B cell (primary cell): Measurements from ENCODE around the gene THSD7B. TPM values are rescaled to one million over a fixed set of nuclear protein-coding genes. Genes with fewer than 3 reads are reported as not detected.

ENCODE experiments used
- ATAC-seq: fragments of 200-7000 bp; cut with Tn5 transposase; one replicate; pipeline ENCODE4 v1.10.0; 2021; ENCODE audit warnings: low read depth, mild to moderate bottlenecking, moderate number of reproducible peaks, moderate library complexity
- CTCF ChIA-PET: fragments of 350-600 bp; sonication (Branson Sonifier 250); formaldehyde crosslinking; loops from one replicate; lab custom pipeline; 2021; ENCODE audit warnings: antibody characterized with exemption, inconsistent platforms; lab: Charles Lee
- POLR2A ChIA-PET: fragments of 350-600 bp; sonication (Branson Sonifier 250); formaldehyde crosslinking; loops from one replicate; lab custom pipeline; 2021; ENCODE audit warnings: antibody characterized with exemption; lab: Charles Lee
- DNase-seq: peaks from one replicate; pipeline ENCODE4 v3.0.0; 2013
- H2AFZ ChIP-seq: 2 replicates; pipeline ENCODE4 v1.6.1; 2012; ENCODE audit warnings: mild to moderate bottlenecking, low read depth, low read length; ENCODE audit not compliant: insufficient read depth, poor library complexity, severe bottlenecking
- H3K27ac ChIP-seq, 2 donors: 1 replicate in 1 of 2; 2 replicates in 1 of 2; pipeline ENCODE4 v1.5.1; 2012 to 2013; ENCODE audit warnings: low read length in 2 of 2, mild to moderate bottlenecking in 2 of 2, moderate library complexity in 1 of 2
- H3K27me3 ChIP-seq, 4 experiments: fragments of 200-600 bp in 1 of 4; sonication (generic) in 1 of 4; replicated peaks in 1 of 4; 1 replicate in 2 of 4; 2 replicates in 2 of 4; pipeline versions ENCODE4 v1.6.1 to v1.7.0; 2013 to 2016; ENCODE audit warnings: low read length in 3 of 4, mild to moderate bottlenecking in 2 of 4, mixed read lengths in 1 of 4, moderate library complexity in 1 of 4; ENCODE audit not compliant: insufficient read depth in 4 of 4, control insufficient read depth in 3 of 4; ENCODE audit errors: control extremely low read depth in 1 of 4
- H3K36me3 ChIP-seq, 2 experiments: replicated peaks in 1 of 2; 1 replicate in 1 of 2; 2 replicates in 1 of 2; pipeline versions ENCODE4 v1.6.1 to v1.7.1; 2013; ENCODE audit warnings: low read length in 1 of 2; ENCODE audit not compliant: insufficient read depth in 2 of 2, control insufficient read depth in 1 of 2; ENCODE audit errors: control extremely low read depth in 1 of 2, extremely low read depth in 1 of 2
- H3K4me1 ChIP-seq, 2 donors: fragments of 200-600 bp in 1 of 2; sonication (generic) in 1 of 2; 1 replicate in 1 of 2; 2 replicates in 1 of 2; pipeline versions ENCODE4 v1.5.1 to v1.6.1; 2013 to 2017; ENCODE audit warnings: low read length in 2 of 2; ENCODE audit not compliant: control insufficient read depth in 2 of 2, insufficient read depth in 2 of 2
- H3K4me2 ChIP-seq: replicated peaks from 2 replicates; pipeline ENCODE3; 2012; ENCODE audit warnings: mild to moderate bottlenecking, low read depth, low read length; ENCODE audit not compliant: poor library complexity, severe bottlenecking
- H3K4me3 ChIP-seq, 5 experiments: fragments of 200-600 bp in 1 of 5; sonication (generic) in 1 of 5; 1 replicate in 3 of 5; 2 replicates in 2 of 5; pipeline versions ENCODE4 v1.5.1 to v1.7.0; 2011 to 2016; ENCODE audit warnings: low read length in 4 of 5, mild to moderate bottlenecking in 4 of 5, low read depth in 2 of 5, control low read depth in 1 of 5, moderate library complexity in 1 of 5; ENCODE audit not compliant: insufficient read depth in 1 of 5; ENCODE audit errors: control extremely low read depth in 1 of 5, extremely low read depth in 1 of 5
- H3K79me2 ChIP-seq: fragments of 200-600 bp; sonication (generic); one replicate; pipeline ENCODE4 v1.6.0; 2016; ENCODE audit warnings: low read length; ENCODE audit not compliant: control insufficient read depth, insufficient read depth
- H3K9ac ChIP-seq: fragments of 200-600 bp; sonication (generic); 2 replicates; pipeline ENCODE4 v1.6.1; 2017; ENCODE audit warnings: mild to moderate bottlenecking, low read length, moderate library complexity
- H3K9me3 ChIP-seq, 3 donors: one replicate each; pipeline versions ENCODE4 v1.6.1 to v1.7.1; 2013; ENCODE audit warnings: low read length in 2 of 3; ENCODE audit not compliant: control insufficient read depth in 2 of 3, insufficient read depth in 1 of 3; ENCODE audit errors: control extremely low read depth in 1 of 3
- H4K20me1 ChIP-seq: 2 replicates; pipeline ENCODE4 v1.6.0; 2012; ENCODE audit warnings: mild to moderate bottlenecking, low read length; ENCODE audit not compliant: insufficient read depth, control insufficient read depth, poor library complexity, severe bottlenecking
- H3K27ac Mint-ChIP-seq: one replicate; pipeline ENCODE4 v1.8.0; 2021; ENCODE audit warnings: mixed read lengths
- H3K27me3 Mint-ChIP-seq: one replicate; pipeline ENCODE4 v1.8.0; 2021; ENCODE audit warnings: mixed read lengths
- H3K4me1 Mint-ChIP-seq: one replicate; pipeline ENCODE4 v1.8.0; 2021; ENCODE audit warnings: mixed read lengths
- H3K4me3 Mint-ChIP-seq: one replicate; pipeline ENCODE4 v1.8.0; 2021; ENCODE audit warnings: mixed read lengths
- H3K9me3 Mint-ChIP-seq: one replicate; pipeline ENCODE4 v1.8.0; 2022; ENCODE audit warnings: mixed read lengths; ENCODE audit not compliant: insufficient read depth
- CTCF ChIP-seq: fragments of 200-600 bp; IDR thresholded peaks from one replicate; pipeline ENCODE4 v1.8.0; 2022; ENCODE audit warnings: antibody characterized with exemption, mild to moderate bottlenecking
- EZH2 ChIP-seq: IDR thresholded peaks from 2 replicates; pipeline ENCODE4 v1.6.1; 2012; ENCODE audit warnings: borderline replicate concordance, low read depth, mild to moderate bottlenecking, moderate library complexity, low read length; ENCODE audit not compliant: insufficient read depth, poor library complexity, severe bottlenecking
- WGBS: methylation state at CpG from one replicate; pipeline ENCODE4 v1.1.5; 2013; ENCODE audit warnings: missing lambda C conversion rate; ENCODE audit not compliant: insufficient coverage; 5-methylcytosine and 5-hydroxymethylcytosine counted together
- intact Hi-C: fragments of 100-400 bp; cut with micrococcal nuclease; formaldehyde crosslinking; loops from one replicate; pipeline ENCODE4 v1.10.0; 2022
- polyA plus RNA-seq: library from polyadenylated mRNA; depleted of rRNA; stranded (reverse); fragments of >200 nt; gene quantifications from 2 replicates; pipeline ENCODE4 v1.2.3, GENCODE V29; 2012
- total RNA-seq, 2 donors: library from RNA; stranded (reverse); fragments of 120-200 nt in 1 of 2; gene quantifications; 1 replicate in 1 of 2; 2 replicates in 1 of 2; pipeline versions ENCODE4 v1.2.3 to v1.2.4, GENCODE V29; 2013 to 2022

The THSD7B gene
- total and polyA plus RNA-seq, 2 donors (not counting 1 experiment from before 2014, with no cell fraction given) = 0.76 TPM; not detected in 1

- Histone ChIP-seq H3K4me2 (no peak overlapping the region), H2AFZ (no peak overlapping the region), H3K79me2 (no peaks in the 10 kb centered on the region), H3K9ac (no peak overlapping the region), H3K9me3 (no peaks in the 10 kb centered on the region), H3K27me3 (no peaks in the 10 kb centered on the region), H3K4me1 (no peaks in the 10 kb centered on the region), H3K27ac (no peak overlapping the region), H3K36me3 (no peaks in the 10 kb centered on the region), H4K20me1 (no peaks in the 10 kb centered on the region), H3K4me3 (no peak overlapping the region)
- WGBS = 100% methylated on average over 1 of the region's 1 CpG
- Mint-ChIP-seq H3K4me1 (no peaks in the 10 kb centered on the region), H3K4me3 (no peak overlapping the region), H3K9me3 (no peaks in the 10 kb centered on the region), H3K27ac (no peak overlapping the region), H3K27me3 (no peaks in the 10 kb centered on the region)
- intact Hi-C loops = no loop called here
- ATAC-seq (no peak), DNase-seq (no peak)
- POLR2A ChIA-PET = no interaction called here
- TF ChIP-seq EZH2 (no peak), CTCF (no peak)
- CTCF ChIA-PET = no interaction called here
Measured at GRCh38 chr2:136997557-136997956, 232.2 kb downstream of the THSD7B start.

GRCh38 chr2:137000811-137001210 lies 235.5 kb downstream of the THSD7B start:
- ATAC-seq = no peak
- Histone ChIP-seq H3K4me1 (no peaks in the 10 kb centered on the region), H3K27ac (no peak overlapping the region), H3K4me2 (no peak overlapping the region), H3K36me3 (no peaks in the 10 kb centered on the region), H3K4me3 (no peak overlapping the region), H4K20me1 (no peaks in the 10 kb centered on the region), H3K9ac (no peak overlapping the region), H3K27me3 (no peaks in the 10 kb centered on the region), H3K9me3 (no peaks in the 10 kb centered on the region), H3K79me2 (no peaks in the 10 kb centered on the region), H2AFZ (no peak overlapping the region)
- intact Hi-C loops = no loop called here
- ChIA-PET POLR2A (no interaction called here), CTCF (no interaction called here)
- no peak for DNase-seq
- TF ChIP-seq CTCF = no peak
- no peak for TF ChIP-seq EZH2
- no peak overlapping the region for H3K4me3 Mint-ChIP-seq
- H3K27me3 Mint-ChIP-seq = no peaks in the 10 kb centered on the region
- no peaks in the 10 kb centered on the region for H3K4me1 Mint-ChIP-seq
- H3K27ac Mint-ChIP-seq = no peak overlapping the region
- H3K9me3 Mint-ChIP-seq = no peaks in the 10 kb centered on the region
- no CpG with 5 or more reads among the region's 2 CpGs for WGBS
